NCI-H2196 treated with DMSO at 0.1 percent for 48 hours (cell line): ENCODE measurements around the gene ANKRD36C.
"Not testable (repeated sequence)": the region's sequence is repeated elsewhere in the genome, so short reads cannot be mapped to it uniquely, and the experiment has no call there.

Source experiments
- DNase-seq: peaks from one replicate; lab custom pipeline; 2025; ENCODE audit not compliant: unreplicated experiment; lab: John Stamatoyannopoulos, UW

Gene ANKRD36C

GRCh38 chr2:95799892-95800291 lies 191.7 kb downstream of the ANKRD36C start:
- DNase-seq = no peak

- DNase-seq = not testable (repeated sequence)
These were observed 192.3 kb downstream of the ANKRD36C start for GRCh38 chr2:95799147-95799889.

GRCh38 chr2:95796249-95797099 lies 195.2 kb downstream of the ANKRD36C start:
- DNase-seq = not testable (repeated sequence)

GRCh38 chr2:95793970-95794369 lies 197.7 kb downstream of the ANKRD36C start:
- DNase-seq = not testable (repeated sequence)

- DNase-seq = not testable (repeated sequence)
These were observed 201.4 kb downstream of the ANKRD36C start for GRCh38 chr2:95790180-95790579.

GRCh38 chr2:95789385-95789784 lies 202.2 kb downstream of the ANKRD36C start:
- not testable (repeated sequence) for DNase-seq

GRCh38 chr2:95788642-95789041 lies 203.0 kb downstream of the ANKRD36C start:
- not testable (repeated sequence) for DNase-seq
